ENCODE results near the gene TAF3.

Gene TAF3

GRCh38 chr10:8035641-8036470 is 217.6 kb downstream of the TAF3 start:
- Histone ChIP-seq H3K36me3 (replicated peaks; ENCODE audit: insufficient read depth, low read length) (no peaks in the 10 kb centered on the region), H3K9ac (ENCODE audit: low read length) (no peak overlapping the region), H3K27me3 (replicated peaks; ENCODE audit: insufficient read depth, low read length) (no peaks in the 10 kb centered on the region; the same call in 1 of the 2 replicates), H3F3A (ENCODE audit: insufficient read depth, low read length) (no peaks in the 10 kb centered on the region), H3K27ac (ENCODE audit: low read length) (no peak overlapping the region), H3K79me2 (ENCODE audit: low read length) (no peaks in the 10 kb centered on the region), H3K4me3 (ENCODE audit: low read length) (no peak overlapping the region), H4K20me1 (ENCODE audit: insufficient read depth, low read length) (no peaks in the 10 kb centered on the region), H3K9me2 (replicated peaks; ENCODE audit: insufficient read depth, low read length) (no peaks in the 10 kb centered on the region), H3K4me2 (ENCODE audit: low read depth, low read length) (no peak overlapping the region), H3K4me1 (ENCODE audit: low read length) (no peaks in the 10 kb centered on the region), H2AFZ (ENCODE audit: low read length) (no peak overlapping the region), H3K9me3 (replicated peaks; ENCODE audit: insufficient read depth, low read length) (no peaks in the 10 kb centered on the region)
- TF ChIP-seq CTCF (IDR thresholded peaks at IDR 0.05; ENCODE audit: low read length): no peak
- no peak for TF ChIP-seq EZH2 (optimal IDR thresholded peaks at IDR 0.05; ENCODE audit: low read depth, low read length)
- no peak for TF ChIP-seq EZH2phosphoT487 (IDR thresholded peaks at IDR 0.05; ENCODE audit: low read length)
- no peak for DNase-seq

DNA sequence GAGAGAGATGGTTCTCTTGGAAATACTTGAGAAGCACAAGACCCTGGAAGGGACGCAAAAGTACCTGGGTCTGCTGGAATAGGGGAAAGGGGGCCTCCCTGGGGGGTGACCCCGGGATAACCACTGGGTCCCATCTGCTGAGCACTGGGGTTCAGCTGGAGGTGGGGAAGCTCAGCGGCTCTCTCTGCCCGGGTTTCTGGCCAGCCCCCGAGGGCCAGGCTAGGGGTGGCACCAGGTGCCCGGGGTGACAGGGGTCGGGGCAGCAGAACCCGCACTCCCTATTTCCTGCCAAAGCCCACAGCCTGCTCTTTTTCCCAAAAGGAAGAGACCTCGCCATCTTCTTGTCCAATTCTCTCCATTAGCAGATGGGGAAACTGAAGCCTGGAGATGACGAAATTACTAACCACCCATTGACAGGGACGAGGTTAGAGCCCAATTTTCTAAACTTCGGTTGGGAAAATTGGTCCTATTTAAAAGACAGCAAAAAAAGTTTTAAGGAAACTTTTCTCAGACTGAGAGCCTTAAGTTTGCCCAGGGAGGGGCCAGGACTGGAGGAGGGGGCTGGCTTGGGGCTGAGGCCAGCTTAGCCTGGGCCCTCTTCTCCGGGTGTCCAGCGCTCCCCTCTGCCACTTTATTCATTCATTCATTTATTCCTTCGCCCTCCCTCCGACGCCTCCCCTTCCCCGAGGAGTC is 218.3 kb downstream of the TAF3 start:
- H3K4me2 ChIP-seq (ENCODE audit: low read depth, low read length): no peak overlapping the region

GRCh38 chr10:8037199-8037801 is 219.0 kb downstream of the TAF3 start:
- Histone ChIP-seq H3K4me3 (ENCODE audit: low read length) (no peak overlapping the region), H3K9me3 (replicated peaks; ENCODE audit: insufficient read depth, low read length) (no peaks in the 10 kb centered on the region), H3F3A (ENCODE audit: insufficient read depth, low read length) (no peaks in the 10 kb centered on the region), H3K4me1 (ENCODE audit: low read length) (no peaks in the 10 kb centered on the region), H2AFZ (ENCODE audit: low read length) (no peak overlapping the region), H3K9ac (ENCODE audit: low read length) (no peak overlapping the region), H3K4me2 (ENCODE audit: low read depth, low read length) (no peak overlapping the region), H3K36me3 (replicated peaks; ENCODE audit: insufficient read depth, low read length) (no peaks in the 10 kb centered on the region), H3K27ac (ENCODE audit: low read length) (no peak overlapping the region), H3K9me2 (replicated peaks; ENCODE audit: insufficient read depth, low read length) (no peaks in the 10 kb centered on the region), H4K20me1 (ENCODE audit: insufficient read depth, low read length) (no peaks in the 10 kb centered on the region), H3K79me2 (ENCODE audit: low read length) (no peaks in the 10 kb centered on the region), H3K27me3 (replicated peaks; ENCODE audit: insufficient read depth, low read length) (no peaks in the 10 kb centered on the region; the same call in 1 of the 2 replicates)
- no peak for DNase-seq
- TF ChIP-seq EZH2 (optimal IDR thresholded peaks at IDR 0.05; ENCODE audit: low read depth, low read length) (no peak), CTCF (IDR thresholded peaks at IDR 0.05; ENCODE audit: low read length) (no peak), EZH2phosphoT487 (IDR thresholded peaks at IDR 0.05; ENCODE audit: low read length) (no peak)

More for the DNA sequence above, 218.3 kb downstream of the TAF3 start:
- no peak for DNase-seq
- Histone ChIP-seq H3K9ac (ENCODE audit: low read length) (no peak overlapping the region), H3K27me3 (replicated peaks; ENCODE audit: insufficient read depth, low read length) (no peaks in the 10 kb centered on the region; the same call in 1 of the 2 replicates), H3K4me3 (ENCODE audit: low read length) (no peak overlapping the region), H3K36me3 (replicated peaks; ENCODE audit: insufficient read depth, low read length) (no peaks in the 10 kb centered on the region), H3K27ac (ENCODE audit: low read length) (no peak overlapping the region), H3K9me2 (replicated peaks; ENCODE audit: insufficient read depth, low read length) (no peaks in the 10 kb centered on the region), H3F3A (ENCODE audit: insufficient read depth, low read length) (no peaks in the 10 kb centered on the region), H3K9me3 (replicated peaks; ENCODE audit: insufficient read depth, low read length) (no peaks in the 10 kb centered on the region), H3K79me2 (ENCODE audit: low read length) (no peaks in the 10 kb centered on the region), H3K4me1 (ENCODE audit: low read length) (no peaks in the 10 kb centered on the region), H2AFZ (ENCODE audit: low read length) (no peak overlapping the region), H4K20me1 (ENCODE audit: insufficient read depth, low read length) (no peaks in the 10 kb centered on the region)
- TF ChIP-seq EZH2phosphoT487 (IDR thresholded peaks at IDR 0.05; ENCODE audit: low read length) (no peak), CTCF (IDR thresholded peaks at IDR 0.05; ENCODE audit: low read length) (no peak), EZH2 (optimal IDR thresholded peaks at IDR 0.05; ENCODE audit: low read depth, low read length) (no peak)
